ENCODE results near the gene ID4. TPM values are rescaled to one million over a fixed set of nuclear protein-coding genes. Genes with fewer than 3 reads are reported as not detected.

ID4 gene
- total RNA-seq, 1 donor from 2014 or later, result not detected

DNA sequence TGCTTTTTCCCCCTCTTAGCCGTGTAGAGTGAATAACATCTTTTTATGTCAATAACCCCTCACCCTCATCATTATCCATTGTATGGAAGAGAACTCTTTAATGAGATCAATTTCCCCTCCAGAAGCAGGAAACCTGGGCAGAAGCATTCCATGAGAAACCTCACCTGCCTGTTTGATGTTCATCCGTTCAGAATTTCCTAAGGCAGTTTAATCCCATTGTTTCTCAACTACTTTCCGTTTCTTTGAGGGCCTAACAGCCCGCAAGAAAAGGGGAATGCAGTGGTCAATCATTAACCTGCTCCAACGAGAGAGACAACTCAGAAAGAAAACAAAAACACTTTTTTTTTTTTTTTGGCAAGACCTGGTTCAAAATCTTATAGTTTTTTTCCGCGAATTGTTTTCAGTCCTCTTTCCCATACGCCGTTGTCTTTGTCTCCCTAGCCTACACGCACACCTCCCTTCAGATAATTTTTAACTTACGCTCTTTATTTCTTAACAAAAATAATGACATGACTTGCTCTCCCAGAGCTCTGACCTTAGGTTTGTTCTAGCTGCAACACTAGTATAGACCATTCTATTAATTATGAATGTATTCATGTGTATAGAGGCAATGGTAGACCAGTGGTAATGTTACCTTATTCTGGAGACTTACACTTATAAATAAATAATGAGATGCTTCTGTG lies 25.6 kb upstream of the ID4 start:
- intact Hi-C loops (cut with micrococcal nuclease), result no loop called here
- H3K4me3 Mint-ChIP-seq, result no peak overlapping the region
- no peak for DNase-seq (ENCODE audit: low spot score)
- no peaks in the 10 kb centered on the region for H3K27me3 Mint-ChIP-seq (ENCODE audit: insufficient read depth)
- H3K36me3 Mint-ChIP-seq (ENCODE audit: low read depth), result no peaks in the 10 kb centered on the region
- H3K9me3 Mint-ChIP-seq, result no peaks in the 10 kb centered on the region
- H3K27ac Mint-ChIP-seq, result no peak overlapping the region
- H3K4me1 Mint-ChIP-seq (ENCODE audit: low read depth), result no peaks in the 10 kb centered on the region

DNA sequence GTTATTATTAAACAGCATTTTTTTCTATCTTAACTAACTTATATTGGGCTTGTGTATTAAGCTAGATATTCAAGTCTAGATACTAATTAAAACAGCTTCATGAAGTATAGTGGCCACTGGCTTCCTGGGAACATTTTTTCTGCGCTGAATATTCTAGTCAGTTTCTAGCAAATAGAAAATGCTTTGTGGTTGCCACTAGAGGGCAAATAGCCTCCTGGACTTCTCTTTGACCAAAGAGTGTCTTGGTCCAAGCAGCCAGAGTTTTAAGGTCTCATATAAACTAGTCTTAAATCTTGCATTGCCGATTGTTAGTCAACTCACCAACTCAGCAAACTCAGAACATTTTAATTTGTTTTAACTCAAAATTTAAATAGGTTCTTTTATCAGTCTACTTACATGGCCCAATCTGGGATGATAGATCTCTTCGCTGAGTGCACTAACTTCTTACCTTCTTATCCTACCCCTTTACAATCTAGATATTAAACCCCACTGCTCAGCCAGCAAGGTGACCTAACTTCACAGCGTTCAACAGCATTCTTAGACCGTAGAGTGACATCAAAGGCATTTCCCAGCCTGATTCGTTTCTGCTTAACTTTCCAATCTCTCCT lies 24.6 kb upstream of the ID4 start:
- Mint-ChIP-seq H3K27me3 (ENCODE audit: insufficient read depth) (no peaks in the 10 kb centered on the region), H3K4me1 (ENCODE audit: low read depth) (no peaks in the 10 kb centered on the region), H3K36me3 (ENCODE audit: low read depth) (no peaks in the 10 kb centered on the region), H3K27ac (no peak overlapping the region), H3K9me3 (no peaks in the 10 kb centered on the region), H3K4me3 (no peak overlapping the region)
- no peak for DNase-seq (ENCODE audit: low spot score)
- intact Hi-C loops (cut with micrococcal nuclease), result no loop called here

DNA sequence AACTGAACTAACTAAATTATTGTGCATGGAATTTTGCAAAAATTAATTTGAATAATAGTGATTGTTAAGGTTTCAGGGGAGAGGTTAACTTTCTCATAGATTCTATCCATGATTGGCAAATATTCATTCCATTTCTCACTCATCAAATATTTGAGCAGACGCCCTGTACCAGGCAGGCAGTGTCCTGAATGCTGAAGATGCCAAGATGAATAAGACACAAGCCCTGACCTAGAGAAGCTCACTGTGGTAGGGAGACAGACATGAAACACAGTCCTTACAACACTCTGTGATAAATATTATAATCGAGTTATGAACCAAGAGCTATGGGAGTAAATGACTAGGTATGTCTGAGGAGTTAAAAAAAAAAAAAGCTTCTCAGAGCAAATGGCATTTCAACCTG lies 18.4 kb upstream of the ID4 start:
- no peaks in the 10 kb centered on the region for H3K9me3 Mint-ChIP-seq
- H3K27me3 Mint-ChIP-seq (ENCODE audit: insufficient read depth), result peaks cover 2% of the 10 kb centered on the region
- no peak overlapping the region for H3K4me3 Mint-ChIP-seq
- H3K27ac Mint-ChIP-seq, result no peak overlapping the region
- no peaks in the 10 kb centered on the region for H3K36me3 Mint-ChIP-seq (ENCODE audit: low read depth)
- no peaks in the 10 kb centered on the region for H3K4me1 Mint-ChIP-seq (ENCODE audit: low read depth)
- intact Hi-C loops (cut with micrococcal nuclease), result no loop called here
- no peak for DNase-seq (ENCODE audit: low spot score)

DNA sequence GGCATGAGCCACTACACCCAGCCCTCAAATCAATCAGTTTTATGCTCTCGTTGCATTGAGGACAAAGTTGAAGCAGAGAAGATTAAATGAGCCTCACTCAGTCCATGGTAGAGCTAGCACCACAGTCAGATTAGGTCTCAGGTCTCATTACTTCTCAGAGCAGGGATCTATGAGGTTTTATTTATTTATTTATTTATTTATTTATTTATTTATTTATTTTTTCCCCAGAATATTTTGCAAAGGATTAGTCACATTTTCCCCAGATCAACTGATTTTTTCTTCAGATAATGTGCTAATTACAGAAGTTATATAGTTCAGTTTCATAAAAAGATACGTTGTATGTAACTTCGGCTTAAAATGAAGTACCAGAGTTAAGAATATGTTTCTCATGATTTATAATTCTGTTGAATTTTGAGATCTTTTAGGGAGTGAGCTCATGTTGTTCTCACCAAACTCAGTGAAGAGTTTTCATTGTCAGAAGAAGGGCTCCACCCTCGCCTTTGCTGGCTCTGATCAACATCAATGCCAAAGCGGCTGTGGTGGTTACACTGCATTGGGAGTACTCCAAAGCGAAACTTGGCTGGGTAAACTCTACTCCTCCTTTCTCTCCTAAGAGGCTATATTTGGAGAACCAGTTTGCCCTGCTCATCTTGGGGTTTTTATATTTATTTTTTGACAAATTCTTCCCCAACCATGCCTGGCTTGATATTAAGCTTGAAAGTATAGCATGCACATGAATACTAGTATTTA lies 12.9 kb upstream of the ID4 start:
- H3K4me1 Mint-ChIP-seq (ENCODE audit: low read depth), result no peaks in the 10 kb centered on the region
- H3K27me3 Mint-ChIP-seq (ENCODE audit: insufficient read depth), result no peaks in the 10 kb centered on the region
- no peak for DNase-seq (ENCODE audit: low spot score)
- intact Hi-C loops (cut with micrococcal nuclease), result no loop called here
- H3K4me3 Mint-ChIP-seq, result no peak overlapping the region
- no peaks in the 10 kb centered on the region for H3K36me3 Mint-ChIP-seq (ENCODE audit: low read depth)
- H3K9me3 Mint-ChIP-seq, result no peaks in the 10 kb centered on the region
- no peak overlapping the region for H3K27ac Mint-ChIP-seq

DNA sequence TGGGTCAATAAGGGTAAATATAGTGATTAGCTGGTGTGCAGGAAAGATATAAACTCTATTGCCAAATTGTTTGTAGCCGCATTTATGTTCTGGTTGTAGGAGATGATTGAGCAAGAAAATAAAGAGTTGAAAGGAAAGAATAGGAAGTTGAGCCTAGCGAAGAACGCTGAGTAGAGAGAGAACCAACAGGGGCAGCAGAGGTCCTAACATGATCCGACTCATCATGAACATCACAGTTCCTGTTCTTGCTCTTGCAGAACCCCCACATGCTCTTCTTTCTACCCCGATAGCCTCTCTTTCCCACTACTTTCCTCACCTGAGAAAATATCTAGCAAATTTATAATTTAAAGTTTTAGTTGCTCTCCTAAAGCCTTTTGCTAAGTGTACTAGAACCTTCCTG lies 9.9 kb upstream of the ID4 start:
- H3K27me3 Mint-ChIP-seq (ENCODE audit: insufficient read depth), result no peaks in the 10 kb centered on the region
- no peak for DNase-seq (ENCODE audit: low spot score)
- H3K4me3 Mint-ChIP-seq, result no peak overlapping the region
- intact Hi-C loops (cut with micrococcal nuclease), result no loop called here
- H3K27ac Mint-ChIP-seq, result no peak overlapping the region
- H3K4me1 Mint-ChIP-seq (ENCODE audit: low read depth), result no peaks in the 10 kb centered on the region
- no peaks in the 10 kb centered on the region for H3K36me3 Mint-ChIP-seq (ENCODE audit: low read depth)
- H3K9me3 Mint-ChIP-seq, result no peaks in the 10 kb centered on the region

DNA sequence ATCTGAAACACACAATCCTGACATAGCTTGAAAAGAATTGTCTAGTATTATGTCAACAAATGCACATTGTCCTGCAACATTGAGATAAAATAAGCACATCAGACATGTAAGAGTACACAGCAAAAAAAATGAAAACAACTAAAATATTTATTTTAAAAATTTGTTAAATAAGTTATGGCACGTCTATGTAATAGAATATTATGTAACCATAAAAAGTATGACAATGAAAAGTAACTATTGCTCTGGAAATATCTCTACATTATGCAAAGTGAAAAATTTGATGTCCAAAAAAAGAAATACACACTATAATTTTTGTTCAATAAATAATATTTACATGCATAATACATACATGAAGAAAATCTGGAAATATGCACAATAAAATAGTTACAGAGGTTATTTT lies 9.3 kb upstream of the ID4 start:
- Mint-ChIP-seq H3K27me3 (ENCODE audit: insufficient read depth) (peaks cover 2% of the 10 kb centered on the region), H3K36me3 (ENCODE audit: low read depth) (no peaks in the 10 kb centered on the region), H3K27ac (no peak overlapping the region), H3K4me1 (ENCODE audit: low read depth) (no peaks in the 10 kb centered on the region), H3K4me3 (no peak overlapping the region), H3K9me3 (no peaks in the 10 kb centered on the region)
- intact Hi-C loops (cut with micrococcal nuclease), result no loop called here
- no peak for DNase-seq (ENCODE audit: low spot score)

DNA sequence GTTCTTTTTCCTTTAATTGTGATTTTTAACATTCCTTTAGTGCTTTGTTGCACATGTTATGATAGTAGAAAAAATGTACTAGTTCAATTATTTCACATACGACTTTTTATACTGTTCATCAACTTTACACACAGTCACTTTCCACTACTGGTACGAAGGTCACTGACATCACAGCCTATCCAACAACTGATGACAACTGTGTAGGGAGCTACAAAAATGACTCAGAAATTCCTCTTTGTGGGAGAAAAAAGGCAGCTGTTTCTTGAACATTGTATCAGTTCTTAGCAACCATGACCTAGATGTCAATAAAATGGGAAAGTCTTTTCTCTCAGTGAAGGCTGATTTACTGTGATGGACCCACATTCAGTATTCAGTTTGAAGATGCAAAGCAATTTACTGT lies 7.0 kb upstream of the ID4 start:
- no peak overlapping the region for H3K4me3 Mint-ChIP-seq
- H3K9me3 Mint-ChIP-seq, result no peaks in the 10 kb centered on the region
- H3K36me3 Mint-ChIP-seq (ENCODE audit: low read depth), result no peaks in the 10 kb centered on the region
- H3K27me3 Mint-ChIP-seq (ENCODE audit: insufficient read depth), result peaks cover 5% of the 10 kb centered on the region
- no peak overlapping the region for H3K27ac Mint-ChIP-seq
- H3K4me1 Mint-ChIP-seq (ENCODE audit: low read depth), result no peaks in the 10 kb centered on the region
- DNase-seq (ENCODE audit: low spot score), result no peak
- intact Hi-C loops (cut with micrococcal nuclease), result no loop called here

DNA sequence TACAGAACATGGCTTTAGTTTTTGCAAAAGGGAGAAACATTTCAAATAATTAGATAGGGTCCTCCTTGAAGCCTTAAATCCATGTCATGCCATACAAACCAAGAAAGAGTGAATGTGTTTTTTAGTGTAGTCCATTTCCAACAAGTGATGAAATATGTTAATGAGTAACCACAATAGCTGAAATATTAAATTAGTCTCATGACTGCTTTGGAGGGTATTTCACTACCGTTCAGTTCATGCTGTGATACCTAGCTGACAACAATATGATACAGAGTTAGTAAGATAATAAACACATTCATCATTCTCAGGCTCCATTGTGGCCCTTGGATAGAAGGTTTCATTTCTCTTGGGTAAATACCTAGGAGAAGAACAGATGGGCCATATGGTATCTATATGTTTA lies 5.8 kb upstream of the ID4 start:
- Mint-ChIP-seq H3K27ac (no peak overlapping the region), H3K4me1 (ENCODE audit: low read depth) (no peaks in the 10 kb centered on the region), H3K4me3 (no peak overlapping the region), H3K9me3 (no peaks in the 10 kb centered on the region), H3K27me3 (ENCODE audit: insufficient read depth) (peaks cover 11% of the 10 kb centered on the region), H3K36me3 (ENCODE audit: low read depth) (no peaks in the 10 kb centered on the region)
- no peak for DNase-seq (ENCODE audit: low spot score)
- intact Hi-C loops (cut with micrococcal nuclease), result no loop called here

DNA sequence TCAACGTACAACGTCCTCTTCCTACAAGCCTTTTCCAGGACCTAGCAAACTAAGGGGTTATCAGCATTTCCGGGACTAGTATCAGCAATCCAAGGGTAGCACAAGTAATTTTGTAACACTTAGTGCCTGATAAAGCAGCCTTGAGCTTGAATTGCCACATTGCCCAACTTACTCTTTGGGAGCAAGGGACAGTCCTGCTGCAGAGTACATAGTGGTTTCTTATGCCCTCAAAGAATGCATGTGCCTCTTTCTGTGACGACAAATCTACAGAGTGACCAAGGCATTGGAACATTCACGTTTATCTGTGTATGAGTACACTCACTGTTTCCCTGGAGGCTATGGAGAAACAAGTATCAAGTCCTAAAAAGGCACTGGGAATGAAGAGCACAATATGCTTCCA lies 3.2 kb upstream of the ID4 start:
- H3K4me3 Mint-ChIP-seq, result no peak overlapping the region
- no peaks in the 10 kb centered on the region for H3K4me1 Mint-ChIP-seq (ENCODE audit: low read depth)
- intact Hi-C loops (cut with micrococcal nuclease), result no loop called here

DNA sequence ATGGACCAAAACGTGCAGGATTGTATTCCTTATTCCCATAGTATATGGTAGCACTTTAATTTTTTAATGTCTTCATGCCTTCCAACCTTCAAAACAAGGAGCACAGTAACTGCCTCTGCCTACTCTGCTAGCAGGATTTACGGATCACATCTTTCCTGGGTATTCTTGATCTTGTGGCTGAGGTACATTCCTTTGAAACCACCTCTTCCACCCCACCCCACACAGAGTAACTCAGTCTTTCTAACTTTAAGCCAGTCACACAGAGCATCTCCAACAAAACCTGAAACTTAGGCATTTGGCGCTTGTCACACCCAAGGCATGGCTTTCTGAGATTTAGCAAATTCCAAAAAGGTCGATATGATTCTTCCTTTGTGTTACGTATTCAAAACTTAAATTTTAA lies 2.3 kb upstream of the ID4 start:
- intact Hi-C loops (cut with micrococcal nuclease), result loop anchor here (5.0 kb wide), 1 partner anchor 1752 kb away; no protein-coding TSS in a partner anchor
- no peaks in the 10 kb centered on the region for H3K36me3 Mint-ChIP-seq (ENCODE audit: low read depth)
- no peak for DNase-seq (ENCODE audit: low spot score)
- no peak overlapping the region for H3K4me3 Mint-ChIP-seq
- H3K27me3 Mint-ChIP-seq (ENCODE audit: insufficient read depth), result peaks cover 31% of the 10 kb centered on the region
- H3K4me1 Mint-ChIP-seq (ENCODE audit: low read depth), result no peaks in the 10 kb centered on the region
- H3K9me3 Mint-ChIP-seq, result no peaks in the 10 kb centered on the region
- H3K27ac Mint-ChIP-seq, result no peak overlapping the region

More for the DNA sequence above, 3.2 kb upstream of the ID4 start:
- no peaks in the 10 kb centered on the region for H3K9me3 Mint-ChIP-seq
- no peaks in the 10 kb centered on the region for H3K36me3 Mint-ChIP-seq (ENCODE audit: low read depth)
- H3K27ac Mint-ChIP-seq, result no peak overlapping the region
- DNase-seq (ENCODE audit: low spot score), result no peak
- H3K27me3 Mint-ChIP-seq (ENCODE audit: insufficient read depth), result peaks cover 24% of the 10 kb centered on the region

DNA sequence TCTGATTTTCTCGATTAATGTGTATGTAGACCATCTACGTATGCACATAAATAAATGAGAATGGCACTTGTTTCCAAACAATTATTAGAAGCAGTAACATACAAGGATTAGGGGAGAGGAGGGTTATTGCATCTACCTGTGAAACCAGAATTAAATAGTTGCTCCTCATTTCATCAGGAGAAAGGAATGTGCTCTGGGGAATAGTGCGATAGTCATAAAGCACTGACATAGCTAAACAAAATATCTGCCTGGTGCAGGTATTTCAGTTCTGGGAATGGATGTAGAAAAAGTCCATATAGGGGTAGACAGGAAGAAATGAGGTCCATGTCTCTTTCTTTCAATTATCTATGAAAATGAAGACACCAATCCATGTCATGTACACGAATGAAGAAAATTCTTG lies 1.6 kb upstream of the ID4 start:
- no peak overlapping the region for H3K27ac Mint-ChIP-seq
- no peaks in the 10 kb centered on the region for H3K4me1 Mint-ChIP-seq (ENCODE audit: low read depth)
- peaks cover 38% of the 10 kb centered on the region for H3K27me3 Mint-ChIP-seq (ENCODE audit: insufficient read depth)
- no peaks in the 10 kb centered on the region for H3K9me3 Mint-ChIP-seq
- no peak for DNase-seq (ENCODE audit: low spot score)
- H3K4me3 Mint-ChIP-seq, result no peak overlapping the region
- H3K36me3 Mint-ChIP-seq (ENCODE audit: low read depth), result peaks cover 2% of the 10 kb centered on the region
- intact Hi-C loops (cut with micrococcal nuclease), result loop anchor here (5.0 kb wide), 1 partner anchor 1752 kb away; no protein-coding TSS in a partner anchor

DNA sequence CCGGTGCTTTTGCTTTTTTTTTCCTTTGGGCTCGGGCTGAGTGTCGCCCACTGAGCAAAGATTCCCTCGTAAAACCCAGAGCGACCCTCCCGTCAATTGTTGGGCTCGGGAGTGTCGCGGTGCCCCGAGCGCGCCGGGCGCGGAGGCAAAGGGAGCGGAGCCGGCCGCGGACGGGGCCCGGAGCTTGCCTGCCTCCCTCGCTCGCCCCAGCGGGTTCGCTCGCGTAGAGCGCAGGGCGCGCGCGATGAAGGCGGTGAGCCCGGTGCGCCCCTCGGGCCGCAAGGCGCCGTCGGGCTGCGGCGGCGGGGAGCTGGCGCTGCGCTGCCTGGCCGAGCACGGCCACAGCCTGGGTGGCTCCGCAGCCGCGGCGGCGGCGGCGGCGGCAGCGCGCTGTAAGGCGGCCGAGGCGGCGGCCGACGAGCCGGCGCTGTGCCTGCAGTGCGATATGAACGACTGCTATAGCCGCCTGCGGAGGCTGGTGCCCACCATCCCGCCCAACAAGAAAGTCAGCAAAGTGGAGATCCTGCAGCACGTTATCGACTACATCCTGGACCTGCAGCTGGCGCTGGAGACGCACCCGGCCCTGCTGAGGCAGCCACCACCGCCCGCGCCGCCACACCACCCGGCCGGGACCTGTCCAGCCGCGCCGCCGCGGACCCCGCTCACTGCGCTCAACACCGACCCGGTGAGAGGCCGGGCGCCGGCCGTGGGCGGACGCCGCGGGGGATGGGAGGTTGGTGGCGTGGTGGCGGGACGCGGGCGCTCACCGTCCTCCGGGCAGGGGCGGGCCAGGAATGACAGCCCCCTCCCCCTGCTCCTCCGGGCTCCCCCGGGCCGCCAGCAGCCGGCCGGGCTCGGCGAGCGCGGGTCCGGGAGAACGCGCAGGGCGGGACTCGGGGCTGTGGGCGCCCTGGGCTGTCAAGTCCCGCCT lies 606 bp downstream of the ID4 start:
- Mint-ChIP-seq H3K27me3 (ENCODE audit: insufficient read depth) (peaks cover 45% of the 10 kb centered on the region), H3K36me3 (ENCODE audit: low read depth) (peaks cover 2% of the 10 kb centered on the region), H3K4me3 (no peak overlapping the region), H3K9me3 (no peaks in the 10 kb centered on the region), H3K27ac (no peak overlapping the region), H3K4me1 (ENCODE audit: low read depth) (no peaks in the 10 kb centered on the region)
- DNase-seq (ENCODE audit: low spot score), result no peak
- intact Hi-C loops (cut with micrococcal nuclease), result loop anchor here (5.0 kb wide), 1 partner anchor 1750 kb away; no protein-coding TSS in a partner anchor
